ENCODE data around the gene ENDOV. TPM values are rescaled to one million over a fixed set of nuclear protein-coding genes. Genes with fewer than 3 reads are reported as not detected.

Gene ENDOV
- total and polyA plus RNA-seq, 8 donors, result 2.3 to 122 (median 13.2) TPM

- H3K36me3 ChIP-seq, result peaks cover 95 to 100% (median 100%) of the 10 kb centered on the region in 4 donors
- H3K9me3 ChIP-seq, result no peaks in the 10 kb centered on the region
- H3K4me3 ChIP-seq, result no peak overlapping the region
- H3K27me3 ChIP-seq, result no peaks in the 10 kb centered on the region
- 89 to 96% (median 95%) methylated on average over 15 of the region's 15 CpGs for WGBS, 5 donors
- H3K27ac ChIP-seq, result no peak overlapping the region
- no peaks in the 10 kb centered on the region for H3K4me1 ChIP-seq
- TF ChIP-seq POLR2AphosphoS5 (IDR thresholded peaks at IDR 0.05) (no peak), EP300 (IDR thresholded peaks at IDR 0.05) (no peak), POLR2A (IDR thresholded peaks at IDR 0.05) (no peak), CTCF (IDR thresholded peaks at IDR 0.05) (no peak)
- no peak for DNase-seq
- intact Hi-C loops (cut with DNase I; ENCODE audit: low total_unique reads), result no loop called here
Observed at GRCh38 chr17:80388175-80388574, 26.8 kb upstream of the ENDOV start.

DNA sequence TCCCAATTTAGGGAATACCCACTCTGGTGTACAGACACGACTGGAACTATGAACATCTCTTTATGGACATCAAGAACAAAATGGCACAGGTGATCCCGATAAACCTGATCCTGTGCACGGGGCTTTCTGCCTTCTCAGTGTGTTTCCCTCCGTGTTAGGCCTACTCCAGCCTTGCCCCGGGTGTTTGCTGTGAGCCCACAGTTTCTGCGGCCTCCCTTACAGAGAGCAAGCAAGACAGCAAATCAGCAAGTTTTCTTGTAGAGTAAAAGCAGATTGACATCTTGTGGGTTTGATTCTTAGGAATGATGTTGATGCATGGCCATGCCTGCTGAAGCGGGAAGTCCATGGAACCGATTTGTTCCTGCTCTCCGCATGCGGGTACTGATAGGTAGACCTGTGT is 26.4 kb upstream of the ENDOV start:
- intact Hi-C loops (cut with DNase I; ENCODE audit: low total_unique reads), result no loop called here

GRCh38 chr17:80389011-80389995 is 25.7 kb upstream of the ENDOV start:
- intact Hi-C loops (cut with DNase I; ENCODE audit: low total_unique reads), result no loop called here
- H3K36me3 ChIP-seq, result peaks cover 93 to 100% (median 100%) of the 10 kb centered on the region in 4 donors
- TF ChIP-seq POLR2AphosphoS5 (IDR thresholded peaks at IDR 0.05), result no peak
- H3K4me3 ChIP-seq, result no peak overlapping the region
- no peak overlapping the region for H3K27ac ChIP-seq
- no peaks in the 10 kb centered on the region for H3K27me3 ChIP-seq
- H3K9me3 ChIP-seq, result no peaks in the 10 kb centered on the region
- 83 to 93% (median 91%) methylated on average over 22 of the region's 22 CpGs for whole genome bisulfite sequencing, 5 donors
- no peak for DNase-seq
- H3K4me1 ChIP-seq, result no peaks in the 10 kb centered on the region

More for the DNA sequence above, 26.4 kb upstream of the ENDOV start:
- Histone ChIP-seq H3K27ac (no peak overlapping the region), H3K36me3 (peaks cover 95 to 100% (median 100%) of the 10 kb centered on the region in 4 donors), H3K4me1 (no peaks in the 10 kb centered on the region), H3K9me3 (no peaks in the 10 kb centered on the region), H3K4me3 (no peak overlapping the region), H3K27me3 (no peaks in the 10 kb centered on the region)
- WGBS, 5 donors, result 92 to 96% (median 93%) methylated on average over 9 to 10 of the region's 10 CpGs
- TF ChIP-seq EP300 (IDR thresholded peaks at IDR 0.05) (no peak), POLR2A (IDR thresholded peaks at IDR 0.05) (no peak), POLR2AphosphoS5 (IDR thresholded peaks at IDR 0.05) (no peak), CTCF (IDR thresholded peaks at IDR 0.05) (no peak)
- no peak for DNase-seq

DNA sequence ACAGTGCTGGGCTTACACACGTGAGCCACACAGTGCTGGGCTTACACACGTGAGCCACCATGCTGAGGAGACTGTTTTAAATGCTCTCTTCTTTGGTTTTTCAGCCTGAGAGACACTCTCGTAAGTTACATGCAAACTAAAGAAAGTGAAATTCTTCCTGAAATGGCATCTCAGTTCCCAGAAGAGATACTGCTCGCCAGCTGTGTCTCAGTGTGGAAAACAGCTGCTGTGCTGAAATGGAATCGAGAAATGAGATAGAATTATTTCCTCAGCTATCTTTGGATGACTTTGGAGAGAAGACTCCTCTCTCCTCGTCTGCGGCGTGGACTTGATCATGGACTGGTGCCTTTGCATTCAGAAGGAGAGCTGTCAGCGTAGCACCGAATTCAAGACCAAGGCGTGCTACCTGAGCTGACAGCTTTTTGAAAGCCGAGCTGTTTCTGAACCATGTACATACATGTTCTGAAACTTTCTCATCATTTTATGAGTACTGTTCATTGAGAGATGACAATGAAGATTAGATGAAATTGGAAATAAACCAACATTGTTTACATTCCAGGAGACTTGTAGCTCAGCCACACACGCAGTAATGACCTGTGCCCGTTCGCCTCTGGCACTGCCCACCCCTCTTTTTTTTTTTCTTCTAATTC is 21.6 kb upstream of the ENDOV start:
- 77 to 83% (median 79%) methylated on average over 15 of the region's 15 CpGs for WGBS, 5 donors
- no peaks in the 10 kb centered on the region for H3K9me3 ChIP-seq
- peaks cover 54 to 75% (median 75%) of the 10 kb centered on the region in 4 donors for H3K36me3 ChIP-seq
- peak overlapping the region in 1 of 5 donors; percentile 10 for H3K27ac ChIP-seq
- DNase-seq, result no peak
- H3K4me3 ChIP-seq, result no peak overlapping the region
- TF ChIP-seq POLR2A (IDR thresholded peaks at IDR 0.05), result no peak
- no peak for TF ChIP-seq EP300 (IDR thresholded peaks at IDR 0.05)
- no peak for TF ChIP-seq CTCF (IDR thresholded peaks at IDR 0.05)
- TF ChIP-seq POLR2AphosphoS5 (IDR thresholded peaks at IDR 0.05), result no peak
- H3K4me1 ChIP-seq, result peaks cover 0 to 3% (median 0%) of the 10 kb centered on the region in 4 donors
- no peaks in the 10 kb centered on the region for H3K27me3 ChIP-seq
- intact Hi-C loops (cut with DNase I; ENCODE audit: low total_unique reads), result no loop called here

Measured in stomach (tissue), 9 donors.